Stimulated activated CD8-positive, alpha-beta memory T cell treated with anti-CD3 and anti-CD28 coated beads, Interleukin-15, amount 100 ng/mL, for 1 hour (primary cell): ENCODE measurements around the gene DPH5.
A peak's percentile ranks its signal among the peaks of the same experiment; 100 is the strongest.
"Not testable (repeated sequence)": the region's sequence is repeated elsewhere in the genome, so short reads cannot be mapped to it uniquely, and the experiment has no call there.

ENCODE experiments used
- DNase-seq: peaks from one replicate; pipeline ENCODE4 v3.0.0-alpha.2; 2020; ENCODE audit warnings: low read depth

DPH5 gene

GRCh38 chr1:101025657-101026429 is at the start of gene DPH5:
Gene DPH5, minus strand, starts transcription at chr1:101025784. Its CDS starts 341 bp downstream, at chr1:101025443.
- peak; percentile 73 for DNase-seq

- DNase-seq: no peak
Measured at GRCh38 chr1:101073836-101074235, 48.3 kb upstream of the DPH5 start.

- DNase-seq: no peak
Measured at GRCh38 chr1:101071470-101071891, 45.9 kb upstream of the DPH5 start.

GRCh38 chr1:101069158-101069557 is 43.6 kb upstream of the DPH5 start:
- DNase-seq: no peak

- not testable (repeated sequence) for DNase-seq
Measured at GRCh38 chr1:101066937-101067335, 41.4 kb upstream of the DPH5 start.

- DNase-seq: no peak
Measured at GRCh38 chr1:101066260-101066936, 40.8 kb upstream of the DPH5 start.

- no peak for DNase-seq
Measured at GRCh38 chr1:101065575-101065974, 40.0 kb upstream of the DPH5 start.

GRCh38 chr1:101064697-101065096 is 39.1 kb upstream of the DPH5 start:
- no peak for DNase-seq

GRCh38 chr1:101060992-101061391 is 35.4 kb upstream of the DPH5 start:
- no peak for DNase-seq

GRCh38 chr1:101059945-101060542 is 34.5 kb upstream of the DPH5 start:
- no peak for DNase-seq

GRCh38 chr1:101055623-101056022 is 30.0 kb upstream of the DPH5 start:
- no peak for DNase-seq

- DNase-seq: no peak
Measured at GRCh38 chr1:101051688-101052638, 26.4 kb upstream of the DPH5 start.

GRCh38 chr1:101050869-101051268 is 25.3 kb upstream of the DPH5 start:
- no peak for DNase-seq

GRCh38 chr1:101044749-101045148 is 19.2 kb upstream of the DPH5 start:
- no peak for DNase-seq

- no peak for DNase-seq
Measured at GRCh38 chr1:101044259-101044658, 18.7 kb upstream of the DPH5 start.

GRCh38 chr1:101043776-101044175 is 18.2 kb upstream of the DPH5 start:
- no peak for DNase-seq

- no peak for DNase-seq
Measured at GRCh38 chr1:101041300-101041699, 15.7 kb upstream of the DPH5 start.

GRCh38 chr1:101040666-101041065 is 15.1 kb upstream of the DPH5 start:
- no peak for DNase-seq

GRCh38 chr1:101039245-101039644 is 13.7 kb upstream of the DPH5 start:
- no peak for DNase-seq

- no peak for DNase-seq
Measured at GRCh38 chr1:101037316-101037715, 11.7 kb upstream of the DPH5 start.

- DNase-seq: no peak
Measured at GRCh38 chr1:101033017-101033416, 7.4 kb upstream of the DPH5 start.

- not testable (repeated sequence) for DNase-seq
Measured at GRCh38 chr1:101032129-101032528, 6.5 kb upstream of the DPH5 start.
